AG10803 (cell line): ENCODE measurements around the gene MAML3.

Source experiments
- DNase-seq: peaks from one replicate; pipeline ENCODE4 v3.0.0; 2010; ENCODE audit warnings: low read depth
- H3K4me3 ChIP-seq: 2 replicates; pipeline ENCODE4 v1.5.1; 2011; ENCODE audit warnings: mild to moderate bottlenecking, low read length, control low read depth
- CTCF ChIP-seq: conservative IDR thresholded peaks from 2 replicates; pipeline ENCODE4 v1.5.1; 2011; ENCODE audit warnings: mild to moderate bottlenecking, low read length, control low read depth, inconsistent platforms

The MAML3 gene

GRCh38 chr4:139875411-139875825, 278.6 kb downstream of the MAML3 start:
- TF ChIP-seq CTCF: no peak

GRCh38 chr4:139873111-139873860, 280.7 kb downstream of the MAML3 start:
- no peak overlapping the region for H3K4me3 ChIP-seq
- no peak; the same call in 1 of the 2 replicates for TF ChIP-seq CTCF
- peak; percentile 91 for DNase-seq

More at GRCh38 chr4:139875411-139875825, 278.6 kb downstream of the MAML3 start:
- no peak overlapping the region for H3K4me3 ChIP-seq
- no peak for DNase-seq

DNA sequence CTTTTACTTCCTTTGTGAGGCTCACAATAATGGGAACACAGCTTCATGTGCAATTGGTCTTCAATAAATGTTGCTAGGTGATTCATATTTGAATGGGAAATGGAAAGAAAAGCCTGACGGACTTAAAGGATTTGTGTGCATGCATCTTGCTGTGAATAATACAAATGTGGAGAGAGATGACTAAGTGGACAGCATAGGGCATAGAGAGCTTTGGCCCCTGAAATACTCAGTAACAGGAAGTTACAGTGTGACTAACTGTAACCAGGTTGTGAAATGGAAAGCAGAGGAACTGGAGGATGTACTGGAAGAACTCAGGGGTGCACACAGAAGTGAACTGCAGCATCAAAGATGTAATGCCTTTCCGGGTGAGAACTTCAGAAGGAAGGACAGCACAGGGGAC, 281.7 kb downstream of the MAML3 start:
- peak; percentile 94 for DNase-seq
- TF ChIP-seq CTCF: no peak
- H3K4me3 ChIP-seq: no peak overlapping the region

GRCh38 chr4:139869810-139870209, 284.2 kb downstream of the MAML3 start:
- H3K4me3 ChIP-seq: no peak overlapping the region
- no peak for DNase-seq
- TF ChIP-seq CTCF: no peak

DNA sequence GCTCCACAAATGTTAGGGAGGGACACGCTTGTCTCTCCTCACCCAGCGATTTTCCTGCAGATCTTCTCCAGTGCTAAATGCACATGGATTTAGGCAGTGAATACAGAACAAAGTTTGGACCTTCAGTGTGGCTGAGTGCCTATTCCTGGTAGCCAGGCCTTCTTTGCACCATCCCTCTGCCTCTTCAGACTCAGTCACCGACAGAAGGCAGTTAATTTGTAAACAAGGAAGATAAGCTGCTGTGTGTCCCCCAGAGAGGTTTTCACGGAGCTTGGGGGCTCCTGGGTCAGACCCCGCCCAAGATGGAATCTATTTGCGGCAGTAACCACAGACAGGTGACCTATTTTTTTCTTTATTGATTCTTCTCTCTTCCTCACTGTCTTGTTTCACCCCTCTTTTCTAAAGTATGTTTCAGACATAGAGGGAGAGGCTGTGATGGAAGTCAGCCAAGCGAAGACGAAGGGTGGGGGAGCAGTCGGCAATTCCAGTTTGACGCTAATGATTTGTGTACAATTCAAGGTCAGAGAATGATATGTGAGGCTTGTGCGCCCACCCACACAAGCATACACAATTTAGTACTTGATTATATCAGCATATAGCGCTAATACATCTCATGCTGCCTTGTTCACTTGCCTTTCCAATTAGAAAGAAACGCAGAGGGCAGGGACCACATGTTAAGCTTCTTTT, 287.6 kb downstream of the MAML3 start:
- H3K4me3 ChIP-seq: no peak overlapping the region
- no peak for DNase-seq
- TF ChIP-seq CTCF: no peak

DNA sequence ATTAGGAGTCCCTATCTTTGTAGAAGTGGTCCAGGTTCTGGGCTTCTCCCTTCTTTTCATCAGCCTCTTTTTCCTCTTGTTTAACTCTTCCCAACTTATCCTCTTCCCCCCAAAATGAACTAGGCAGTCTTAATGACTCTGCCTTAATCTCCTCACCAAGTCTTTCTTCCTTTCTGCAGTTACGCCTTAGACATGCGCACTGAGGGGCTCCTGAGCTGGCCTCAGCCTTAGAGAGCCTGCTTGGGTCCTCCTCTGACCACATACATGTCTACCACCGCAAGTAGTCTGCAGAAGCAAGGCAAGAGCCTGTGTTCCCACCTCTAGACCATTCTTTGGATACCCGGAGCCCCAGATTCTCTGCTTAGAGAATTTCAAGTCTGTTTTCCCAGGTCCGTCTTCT, 288.4 kb downstream of the MAML3 start:
- no peak for DNase-seq

More for the DNA sequence above, 288.4 kb downstream of the MAML3 start:
- TF ChIP-seq CTCF: no peak
- H3K4me3 ChIP-seq: no peak overlapping the region
